ENCODE measurements around the gene WDFY4. TPM values are rescaled to one million over a fixed set of nuclear protein-coding genes. Genes with fewer than 3 reads are reported as not detected.

The WDFY4 gene
- total RNA-seq, 1 donor from 2014 or later, result not detected

DNA sequence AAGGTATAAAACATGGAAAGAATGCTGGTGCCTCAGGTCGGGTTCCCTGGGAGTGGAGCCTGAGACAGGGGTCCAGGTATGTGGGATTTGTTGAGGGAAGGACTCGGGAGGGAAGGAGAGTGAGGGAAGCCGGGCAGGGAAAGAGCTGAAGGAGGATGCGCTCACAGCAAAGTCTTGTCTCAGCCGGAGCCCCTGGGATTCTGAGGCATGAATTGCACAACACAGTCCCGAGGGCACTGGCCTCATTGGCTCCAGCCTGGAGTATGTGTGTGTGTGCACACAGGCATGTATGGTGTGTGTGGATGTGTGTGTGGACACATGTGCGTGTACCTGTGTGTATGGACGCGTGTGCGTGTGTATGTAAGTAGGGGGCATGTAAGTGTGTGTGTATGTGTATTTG is 87.4 kb downstream of the WDFY4 start:
- no peak for DNase-seq (ENCODE audit: low read depth)

DNA sequence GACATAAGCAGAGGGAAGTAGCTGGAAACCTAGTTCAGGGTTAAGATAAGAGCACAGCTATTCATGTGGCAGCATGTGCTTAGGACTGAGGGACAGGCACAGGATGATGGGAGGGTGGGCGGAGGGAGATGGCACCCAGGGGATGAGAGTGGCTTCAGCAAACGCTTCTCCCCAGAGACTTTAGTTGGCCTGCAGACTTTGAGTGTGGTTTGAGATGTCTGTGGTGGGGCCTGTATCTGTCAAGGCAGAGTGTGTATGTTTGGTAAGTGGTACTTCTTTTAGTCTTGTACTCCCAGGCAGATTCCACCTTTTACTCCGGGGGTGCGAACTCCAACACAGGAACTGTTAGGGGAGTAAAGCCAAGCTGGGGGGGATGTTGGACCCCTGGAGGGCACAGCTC is 88.9 kb downstream of the WDFY4 start:
- DNase-seq (ENCODE audit: low read depth), result no peak

DNA sequence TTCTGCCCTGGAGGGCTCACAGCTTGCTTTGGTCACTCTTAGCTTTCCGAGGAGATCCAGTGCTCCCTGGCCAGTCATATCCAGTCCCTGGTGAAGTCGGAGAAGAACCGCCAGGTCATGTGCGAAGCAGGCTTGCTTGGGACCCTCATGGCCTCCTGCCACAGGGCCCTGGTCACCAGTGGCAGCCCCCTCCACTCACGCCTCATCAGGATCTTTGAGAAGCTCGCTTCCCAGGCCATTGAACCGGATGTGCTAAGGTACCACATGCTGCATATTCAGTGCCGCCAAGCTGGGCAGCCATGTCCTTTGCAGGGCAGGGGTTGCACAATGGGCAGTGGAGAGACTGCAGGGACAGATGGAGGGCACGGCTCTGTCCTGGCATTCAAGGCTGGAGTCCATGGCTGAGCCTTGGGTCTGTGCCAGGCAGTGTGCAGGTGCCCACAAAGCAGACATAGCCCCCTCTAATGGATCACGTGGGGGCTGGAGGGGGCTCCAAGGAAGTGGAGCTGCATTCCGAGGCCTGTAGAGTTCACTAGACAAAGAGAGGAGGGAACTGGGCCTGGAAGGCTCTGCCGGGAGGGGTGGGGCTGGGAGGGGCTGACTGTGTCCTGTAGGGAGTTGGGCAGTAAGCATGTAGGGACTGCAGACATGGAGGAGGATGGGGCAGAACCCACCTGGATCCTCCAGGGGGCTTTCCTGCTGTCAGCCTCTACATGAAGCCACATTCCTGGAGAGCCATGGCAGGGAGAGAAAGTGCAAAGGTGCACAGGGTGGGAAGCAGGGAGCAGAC is 89.9 kb downstream of the WDFY4 start:
- no peak for DNase-seq (ENCODE audit: low read depth)

DNA sequence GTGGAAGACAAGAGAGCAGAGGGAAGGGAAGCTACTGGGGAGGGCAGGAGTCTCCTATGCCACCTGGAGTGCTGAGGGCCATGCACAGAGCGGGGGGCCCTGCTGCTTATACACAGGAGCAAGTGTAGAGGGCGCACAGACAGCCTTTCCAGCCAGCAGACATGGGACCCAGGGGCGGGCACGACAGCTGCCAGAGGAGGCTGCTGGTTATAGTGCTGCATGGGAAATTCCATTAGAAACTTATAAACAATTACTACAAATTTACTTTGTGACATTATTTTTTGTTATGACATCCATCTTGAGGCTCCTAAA is 90.5 kb downstream of the WDFY4 start:
- DNase-seq (ENCODE audit: low read depth), result no peak

DNA sequence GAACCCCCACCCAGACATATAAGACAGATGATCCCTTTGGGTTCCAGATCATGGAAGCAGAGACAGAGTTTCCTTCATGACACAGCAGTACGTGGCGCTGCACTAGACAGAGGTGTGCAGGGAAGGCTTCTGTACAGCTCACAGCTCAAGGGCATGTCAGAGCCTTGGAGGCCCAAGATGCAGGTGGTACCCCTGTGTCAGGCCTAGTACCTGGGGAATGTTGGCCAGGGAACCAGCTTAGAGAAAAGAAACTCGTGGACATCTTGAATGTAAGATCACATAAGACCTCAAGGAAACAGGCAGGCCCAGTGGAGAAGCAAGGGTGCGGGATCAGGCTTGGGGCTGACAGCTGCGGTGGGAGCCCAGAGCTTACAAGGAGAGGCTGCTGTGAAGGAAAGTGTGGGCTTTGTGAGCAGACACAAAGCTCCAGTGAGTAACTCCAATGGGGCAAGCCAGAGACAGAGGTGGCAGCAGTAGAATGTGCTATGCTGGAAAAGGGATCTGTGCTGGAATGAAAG is 91.4 kb downstream of the WDFY4 start:
- DNase-seq (ENCODE audit: low read depth), result no peak

DNA sequence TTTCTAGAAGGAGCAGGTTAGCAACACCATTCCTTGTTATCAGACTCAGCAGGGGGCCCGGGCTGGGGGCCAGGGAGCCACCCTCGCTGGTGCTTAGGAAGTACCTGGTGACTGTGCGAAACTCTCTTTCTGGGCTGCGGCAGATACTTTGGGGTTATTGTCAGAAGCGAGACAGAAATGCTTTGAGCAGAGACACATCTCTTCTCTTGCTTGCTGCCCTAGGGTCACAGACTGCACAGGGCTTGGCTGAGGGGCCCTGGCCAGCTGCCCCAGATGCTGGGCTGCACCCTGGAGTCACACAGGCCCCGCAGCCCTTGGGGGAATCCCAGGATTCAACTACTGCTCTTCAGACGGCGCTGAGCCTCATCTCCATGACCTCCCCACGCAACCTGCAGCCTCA is 91.9 kb downstream of the WDFY4 start:
- no peak for DNase-seq (ENCODE audit: low read depth)

DNA sequence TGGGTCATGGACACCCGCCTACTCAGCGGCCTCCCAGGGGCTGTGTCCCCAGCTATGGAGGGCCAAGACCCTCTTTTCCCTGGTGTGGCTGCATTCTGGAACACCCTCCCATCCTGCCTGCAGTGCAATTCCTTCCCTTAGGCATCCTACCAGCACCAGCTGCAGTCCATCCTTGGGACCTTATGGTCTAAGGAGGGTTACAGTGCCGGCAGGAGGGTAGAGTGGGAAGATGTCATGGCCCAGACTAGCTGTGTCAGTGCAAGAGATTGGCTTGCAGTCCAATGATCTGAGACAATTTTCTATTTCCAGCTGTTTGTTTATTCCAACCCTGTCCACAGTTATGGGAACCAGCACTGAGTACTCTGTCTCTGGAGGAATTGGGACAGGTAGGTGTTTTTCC is 92.4 kb downstream of the WDFY4 start:
- no peak for DNase-seq (ENCODE audit: low read depth)

DNA sequence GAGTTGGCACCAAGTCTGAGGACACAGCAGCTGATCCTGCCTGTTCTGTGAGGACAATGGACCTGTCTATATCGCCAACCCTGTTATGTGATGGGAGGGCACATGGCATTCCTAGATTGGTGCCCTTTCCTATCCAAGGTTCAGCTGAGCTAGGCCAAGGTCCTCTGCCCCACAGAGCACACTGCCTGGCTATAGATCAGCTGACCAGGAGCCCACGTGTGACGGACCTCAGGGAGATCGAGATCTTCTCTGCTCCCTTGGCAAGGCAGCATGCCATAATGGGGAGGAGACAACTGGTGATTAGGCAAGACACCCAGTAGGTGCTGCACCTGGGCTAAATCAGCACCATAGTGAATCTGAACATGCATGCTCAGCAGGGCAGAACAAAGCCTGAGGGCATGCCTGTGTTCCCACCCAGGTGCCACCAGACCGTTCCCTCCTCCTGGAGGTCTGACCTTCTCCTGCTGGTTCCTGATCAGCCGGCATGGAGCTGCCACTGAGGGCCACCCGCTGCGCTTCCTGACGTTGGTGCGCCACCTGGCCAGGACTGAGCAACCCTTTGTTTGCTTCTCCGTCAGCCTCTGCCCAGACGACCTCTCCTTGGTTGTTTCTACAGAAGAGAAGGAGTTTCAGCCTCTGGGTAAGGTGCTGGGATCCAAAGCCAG is 93.7 kb downstream of the WDFY4 start:
- DNase-seq (ENCODE audit: low read depth), result no peak

DNA sequence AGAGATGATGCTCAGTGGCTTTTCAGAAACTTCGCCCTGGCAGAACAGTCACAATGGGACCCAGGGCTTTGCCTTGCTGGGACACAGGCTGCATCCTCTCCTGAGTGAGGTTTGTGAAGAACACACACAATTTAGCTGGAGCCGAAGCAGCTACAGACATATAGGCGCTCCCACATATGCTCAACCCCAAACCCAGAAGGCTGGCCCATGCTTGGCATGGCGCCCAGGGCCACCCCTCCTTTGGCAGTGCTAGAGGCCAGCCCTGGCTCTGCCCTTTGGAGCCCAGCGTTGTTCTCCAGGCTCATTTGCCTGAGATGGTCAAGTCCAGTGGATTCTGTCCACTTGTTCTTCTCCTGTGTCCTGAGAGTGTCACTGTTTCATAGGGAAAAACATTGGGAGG is 94.4 kb downstream of the WDFY4 start:
- no peak for DNase-seq (ENCODE audit: low read depth)

DNA sequence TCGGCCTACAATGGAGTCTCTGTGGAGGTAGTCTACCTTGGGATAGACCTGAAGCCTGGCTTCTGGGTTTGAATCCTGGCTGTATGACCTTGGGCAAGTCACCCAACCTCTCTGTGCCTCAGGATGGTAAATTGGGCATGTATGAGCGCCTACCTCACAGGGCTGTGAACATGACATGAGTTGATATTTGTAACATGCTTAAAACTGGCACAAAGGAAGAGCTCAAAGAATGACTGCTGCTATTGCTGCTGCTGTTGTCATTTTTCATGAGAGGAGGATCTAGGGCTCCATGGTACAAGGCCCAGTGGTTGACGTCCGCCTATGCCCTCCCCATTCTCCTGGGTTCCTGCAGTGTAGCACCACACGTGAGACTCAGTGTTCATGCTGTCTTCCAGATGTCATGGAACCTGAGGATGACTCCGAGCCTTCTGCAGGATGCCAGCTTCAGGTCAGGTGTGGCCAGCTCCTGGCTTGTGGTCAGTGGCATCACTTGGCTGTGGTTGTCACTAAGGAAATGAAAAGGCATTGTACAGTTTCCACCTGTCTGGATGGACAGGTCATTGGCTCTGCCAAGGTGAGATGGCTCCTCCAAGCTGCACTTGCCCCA is 95.0 kb downstream of the WDFY4 start:
- no peak for DNase-seq (ENCODE audit: low read depth)

DNA sequence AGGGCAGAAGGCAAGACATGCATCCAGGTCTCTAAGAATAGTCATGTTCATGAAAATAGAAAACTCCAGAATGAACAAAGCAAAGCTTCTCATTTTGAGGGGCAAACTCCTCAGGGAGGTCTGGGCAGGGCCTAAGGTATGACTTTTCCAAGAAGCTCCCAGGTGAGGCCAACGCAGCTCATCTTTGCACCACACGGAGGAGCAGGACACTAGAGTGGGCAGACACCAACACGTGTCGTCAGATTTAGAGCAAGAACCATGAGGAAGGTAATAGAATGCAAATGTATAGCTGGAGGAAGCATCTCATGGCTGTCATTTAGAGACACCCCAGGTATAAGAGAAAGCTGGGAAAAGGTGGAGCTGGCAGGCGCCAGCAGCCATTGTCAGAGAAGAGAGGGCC is 95.7 kb downstream of the WDFY4 start:
- DNase-seq (ENCODE audit: low read depth), result no peak

DNA sequence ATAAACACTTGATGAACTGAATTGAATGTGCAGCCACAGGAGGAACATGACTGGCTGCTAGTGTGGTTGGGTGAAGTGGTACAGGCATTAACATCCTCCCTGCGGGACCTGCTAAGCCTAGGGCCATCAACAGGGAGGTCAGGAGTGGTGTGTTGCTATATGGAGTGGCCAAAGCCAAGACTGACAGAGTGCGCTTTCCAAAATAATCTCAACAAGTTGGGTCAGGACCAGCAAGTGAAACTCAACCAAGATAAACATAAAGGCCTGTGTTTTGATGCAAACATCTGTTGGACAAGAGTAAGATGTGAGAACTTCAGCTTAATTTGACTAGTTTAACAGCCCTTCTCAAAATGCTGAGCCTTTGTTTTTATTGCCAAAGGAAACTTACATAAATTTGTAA is 97.7 kb downstream of the WDFY4 start:
- no peak for DNase-seq (ENCODE audit: low read depth)

DNA sequence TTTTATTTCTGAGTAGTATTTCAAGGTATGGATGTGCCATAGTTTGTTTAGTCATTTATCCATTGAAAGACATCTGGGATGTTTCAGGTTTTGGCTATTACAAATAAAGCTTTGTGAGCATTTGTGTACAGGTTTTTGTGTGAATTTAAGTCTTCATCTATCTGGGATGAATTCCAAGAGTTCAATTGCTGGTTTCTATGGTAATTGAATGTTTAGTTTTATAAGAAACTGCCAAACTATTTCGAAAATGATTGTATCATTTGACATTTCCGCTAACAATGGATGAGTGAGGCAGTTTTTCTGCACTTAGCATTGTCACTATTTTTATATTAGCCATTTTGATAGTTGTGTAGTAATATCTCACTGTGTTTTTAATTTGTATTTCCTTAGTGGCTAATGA is 99.4 kb downstream of the WDFY4 start:
- DNase-seq (ENCODE audit: low read depth), result no peak

DNA sequence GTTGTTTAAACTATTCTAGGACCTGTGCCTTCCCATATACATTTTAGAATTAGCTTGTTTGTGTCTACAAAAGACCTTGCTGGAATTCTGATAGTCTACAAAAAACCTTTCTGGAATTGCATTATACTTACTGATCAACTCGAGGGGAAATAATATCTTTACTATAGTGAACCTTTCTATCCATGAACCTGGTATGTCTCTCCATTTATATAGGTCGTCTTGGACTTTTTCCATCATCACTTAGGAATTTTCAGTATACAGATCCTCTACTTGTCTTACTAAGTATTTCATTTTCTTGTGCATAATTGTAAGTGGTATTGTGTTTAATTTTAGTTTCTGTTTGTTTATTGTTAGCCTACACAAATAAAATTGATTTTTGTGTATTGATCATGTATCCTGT is 101.1 kb downstream of the WDFY4 start:
- DNase-seq (ENCODE audit: low read depth), result no peak

DNA sequence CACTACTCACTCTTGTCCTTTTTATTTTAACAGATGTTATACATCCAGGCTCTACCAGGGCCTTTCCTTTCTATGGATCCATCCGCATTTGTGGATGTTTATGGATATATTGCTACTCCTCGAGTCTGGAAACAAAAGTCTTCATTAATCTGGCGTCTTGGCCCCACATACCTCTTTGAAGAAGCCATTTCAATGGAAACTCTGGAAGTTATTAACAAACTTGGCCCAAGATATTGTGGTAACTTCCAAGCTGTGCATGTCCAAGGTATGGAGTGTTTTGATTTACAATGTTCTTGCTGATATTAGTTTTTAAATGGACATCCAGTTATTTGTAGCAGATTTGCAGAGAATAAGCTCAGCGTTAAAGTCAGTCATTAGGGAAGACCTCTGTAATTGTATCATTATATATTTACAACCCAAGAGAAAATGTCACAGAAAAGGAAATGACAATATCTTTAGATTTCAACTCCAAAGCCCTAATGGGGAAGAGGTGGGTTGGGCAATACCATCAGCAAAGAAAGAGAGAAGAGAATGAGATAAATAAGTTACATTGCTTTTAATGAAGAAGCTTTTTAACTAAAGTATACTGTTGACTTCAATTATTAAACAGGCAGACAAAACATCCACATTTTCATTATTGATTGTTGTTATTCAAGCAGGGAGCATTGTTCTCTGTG is 102.1 kb downstream of the WDFY4 start:
- no peak for DNase-seq (ENCODE audit: low read depth)

DNA sequence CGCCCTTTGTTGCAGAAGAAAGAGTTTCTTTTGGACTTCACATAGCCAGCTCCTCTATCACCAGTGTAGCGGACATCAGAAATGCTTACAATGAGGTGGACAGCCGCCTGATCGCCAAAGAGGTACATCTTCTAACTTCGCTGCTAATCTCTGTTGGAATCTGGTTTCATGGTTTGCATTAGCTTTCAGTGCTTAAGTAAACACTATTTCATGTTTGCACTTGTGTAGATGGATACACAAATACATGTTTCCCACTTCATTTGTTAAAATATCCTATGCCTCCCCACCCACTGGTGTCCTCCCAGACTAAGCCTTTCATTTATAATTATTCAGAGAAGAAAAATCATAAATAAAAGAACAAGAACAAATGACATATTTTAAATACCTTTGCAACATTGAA is 103.9 kb downstream of the WDFY4 start:
- no peak for DNase-seq (ENCODE audit: low read depth)

DNA sequence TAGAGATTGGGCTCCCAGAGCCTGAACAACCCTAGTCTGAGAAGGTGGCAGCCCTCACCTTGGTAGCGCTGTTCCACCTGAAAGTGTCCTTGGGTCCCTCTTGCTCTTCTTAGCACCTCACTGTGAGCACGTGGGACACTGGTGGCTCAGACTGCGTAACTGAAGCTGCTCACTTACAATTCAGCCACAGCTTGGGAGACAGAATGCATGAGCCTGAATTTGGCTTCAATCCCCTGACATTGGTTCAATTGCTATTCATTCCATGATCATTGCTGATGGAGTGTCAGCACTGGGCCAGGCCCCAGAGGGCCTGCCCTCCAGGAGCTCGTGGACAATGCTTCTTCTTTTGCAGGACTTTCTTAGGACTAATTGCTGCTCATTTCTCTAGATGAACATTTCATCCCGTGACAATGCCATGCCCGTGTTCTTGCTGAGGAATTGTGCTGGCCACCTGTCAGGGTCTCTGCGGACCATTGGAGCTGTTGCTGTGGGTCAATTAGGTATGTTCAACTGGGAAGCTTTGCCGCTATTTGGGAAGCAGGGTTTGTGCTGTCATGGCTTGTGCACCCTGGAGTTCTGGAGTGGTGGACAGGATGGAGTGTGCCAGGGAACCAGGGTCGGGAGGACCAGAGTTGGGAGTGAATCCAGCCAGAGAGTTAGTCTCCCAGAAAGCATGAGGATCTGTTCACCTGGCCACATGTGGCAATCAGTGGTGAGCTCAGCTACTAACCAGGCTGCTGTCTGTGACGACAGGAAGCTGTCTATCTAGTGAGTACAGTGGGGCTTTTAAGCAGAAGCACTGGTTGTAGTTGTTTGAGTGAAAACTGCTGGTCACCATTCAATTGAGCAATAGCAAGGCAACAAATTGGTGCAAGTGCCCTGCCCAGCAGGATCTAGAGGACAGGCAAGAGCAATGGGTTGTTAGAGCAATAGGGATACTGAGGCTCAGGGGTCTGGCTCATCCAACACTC is 105.1 kb downstream of the WDFY4 start:
- DNase-seq (ENCODE audit: low read depth), result no peak

DNA sequence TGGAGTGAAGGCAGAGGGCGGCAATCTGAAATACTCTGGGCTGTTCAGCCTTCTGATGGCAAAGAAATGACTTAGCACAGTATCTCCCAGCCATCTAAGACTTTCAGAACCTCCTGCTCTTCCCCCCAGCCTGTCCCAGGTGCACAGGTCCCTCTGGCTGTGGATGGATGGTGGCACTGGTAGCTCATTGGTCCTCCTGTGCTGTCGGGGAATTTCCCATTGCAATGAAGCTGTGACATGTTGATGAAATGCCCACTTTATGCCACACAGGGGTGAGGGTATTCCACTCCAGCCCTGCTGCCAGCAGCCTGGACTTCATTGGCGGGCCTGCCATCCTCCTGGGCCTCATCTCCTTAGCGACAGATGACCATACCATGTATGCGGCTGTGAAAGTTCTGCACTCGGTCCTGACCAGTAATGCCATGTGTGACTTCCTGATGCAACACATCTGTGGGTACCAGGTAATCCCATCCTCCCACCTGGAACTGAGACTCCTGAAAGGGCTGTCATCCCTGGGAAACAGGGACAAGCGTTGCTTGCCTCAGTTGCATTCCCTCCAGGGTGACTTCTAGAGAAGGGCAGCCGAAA is 105.9 kb downstream of the WDFY4 start:
- DNase-seq (ENCODE audit: low read depth), result no peak

DNA sequence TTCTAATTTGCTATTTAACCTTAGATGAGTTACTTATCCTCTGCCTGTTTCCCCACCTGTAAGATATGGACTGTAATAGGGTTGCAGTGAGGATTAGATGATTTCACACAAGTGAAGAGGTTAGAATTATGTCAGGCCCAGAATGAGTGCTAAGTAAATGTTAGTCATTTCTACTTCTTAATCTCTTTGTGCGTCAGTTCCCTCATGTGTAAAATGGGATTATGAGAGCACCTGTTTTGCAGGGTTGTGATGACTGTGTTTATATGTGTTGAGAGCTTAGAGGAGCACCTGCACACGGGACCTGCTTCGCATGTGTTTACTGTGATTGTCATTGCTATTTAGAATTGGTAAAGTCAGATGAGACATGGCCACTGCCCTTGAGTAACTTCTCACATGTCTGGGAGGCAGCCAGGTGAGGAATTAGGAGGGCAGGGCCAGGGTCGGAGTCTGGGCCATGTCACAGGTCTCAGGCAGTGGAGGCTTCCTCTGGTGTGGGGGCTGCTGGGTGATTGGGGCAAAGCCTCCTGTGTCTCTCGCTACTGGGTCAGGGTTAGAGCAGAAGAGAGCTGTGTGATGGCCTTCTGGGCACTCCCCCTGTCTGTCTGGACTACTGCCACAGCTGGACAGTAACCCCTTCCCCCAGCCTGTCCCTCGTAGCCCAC is 106.7 kb downstream of the WDFY4 start:
- no peak for DNase-seq (ENCODE audit: low read depth)

DNA sequence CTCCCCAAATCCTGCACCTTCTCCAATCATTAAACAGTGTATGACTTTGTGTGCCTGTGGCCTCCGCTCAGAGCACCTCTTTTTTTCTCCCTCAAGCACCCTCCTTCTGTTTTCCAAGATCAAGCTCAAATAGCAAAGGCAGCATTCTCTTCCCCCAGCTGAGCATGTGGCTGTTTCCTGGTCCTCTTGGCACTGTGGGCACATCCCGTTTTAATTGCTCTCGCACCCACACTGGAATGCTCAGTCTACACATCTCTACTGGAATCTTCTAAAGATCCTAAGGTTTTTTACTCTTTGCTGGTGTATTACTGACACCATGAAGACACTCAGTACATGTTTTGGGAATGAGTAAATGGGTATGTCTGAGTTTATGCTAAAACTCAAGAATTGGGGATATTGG is 107.4 kb downstream of the WDFY4 start:
- no peak for DNase-seq (ENCODE audit: low read depth)
